HG03045 (cell line): ENCODE data around the gene TCAP.

Experiments used
- ATAC-seq: cut with Tn5 transposase; IDR thresholded peaks from one replicate; pipeline ENCODE4 v1.9.1; 2021; ENCODE audit warnings: mild to moderate bottlenecking, moderate library complexity; ENCODE audit not compliant: unreplicated experiment

Gene TCAP

GRCh38 chr17:39664581-39665561 is at the start of gene TCAP:
TSS of gene TCAP (plus strand) at chr17:39665349. CDS start at chr17:39665360, 11 bp downstream.
- ATAC-seq = no peak

GRCh38 chr17:39615434-39615833 is 49.7 kb upstream of the TCAP start:
- no peak for ATAC-seq

GRCh38 chr17:39617100-39617445 is 48.1 kb upstream of the TCAP start:
- no peak for ATAC-seq

- no peak for ATAC-seq
Observed at GRCh38 chr17:39617446-39618245, 47.5 kb upstream of the TCAP start.

GRCh38 chr17:39618246-39618913 is 46.8 kb upstream of the TCAP start:
- no peak for ATAC-seq

GRCh38 chr17:39618956-39619785 is 46.0 kb upstream of the TCAP start:
- no peak for ATAC-seq

- ATAC-seq = no peak
Observed at GRCh38 chr17:39619786-39620101, 45.4 kb upstream of the TCAP start.

- peak; percentile 59 for ATAC-seq
Observed at GRCh38 chr17:39621523-39622379, 43.4 kb upstream of the TCAP start.

GRCh38 chr17:39622380-39623006 is 42.7 kb upstream of the TCAP start:
- ATAC-seq = peak; percentile 21

- no peak for ATAC-seq
Observed at GRCh38 chr17:39623356-39623950, 41.7 kb upstream of the TCAP start.

- no peak for ATAC-seq
Observed at GRCh38 chr17:39624313-39624712, 40.8 kb upstream of the TCAP start.

- no peak for ATAC-seq
Observed at GRCh38 chr17:39625198-39625785, 39.9 kb upstream of the TCAP start.

- no peak for ATAC-seq
Observed at GRCh38 chr17:39626171-39627046, 38.7 kb upstream of the TCAP start, which contains the start of gene PPP1R1B. TSS of gene PPP1R1B (plus strand) at chr17:39626952. CDS start at chr17:39627393, 441 bp downstream.

- ATAC-seq = no peak
Observed at GRCh38 chr17:39627047-39627711, 38.0 kb upstream of the TCAP start.

- no peak for ATAC-seq
Observed at GRCh38 chr17:39627712-39628516, 37.2 kb upstream of the TCAP start.
